ENCODE measurements around the gene HPSE. TPM values are rescaled to one million over a fixed set of nuclear protein-coding genes. Genes with fewer than 3 reads are reported as not detected.
A peak's percentile ranks its signal among the peaks of the same experiment; 100 is the strongest.

Gene HPSE
- total RNA-seq (1.7 and 3.7 TPM in 2 replicates), polyA plus RNA-seq (3.8 and 8.0 TPM in 2 replicates)

DNA sequence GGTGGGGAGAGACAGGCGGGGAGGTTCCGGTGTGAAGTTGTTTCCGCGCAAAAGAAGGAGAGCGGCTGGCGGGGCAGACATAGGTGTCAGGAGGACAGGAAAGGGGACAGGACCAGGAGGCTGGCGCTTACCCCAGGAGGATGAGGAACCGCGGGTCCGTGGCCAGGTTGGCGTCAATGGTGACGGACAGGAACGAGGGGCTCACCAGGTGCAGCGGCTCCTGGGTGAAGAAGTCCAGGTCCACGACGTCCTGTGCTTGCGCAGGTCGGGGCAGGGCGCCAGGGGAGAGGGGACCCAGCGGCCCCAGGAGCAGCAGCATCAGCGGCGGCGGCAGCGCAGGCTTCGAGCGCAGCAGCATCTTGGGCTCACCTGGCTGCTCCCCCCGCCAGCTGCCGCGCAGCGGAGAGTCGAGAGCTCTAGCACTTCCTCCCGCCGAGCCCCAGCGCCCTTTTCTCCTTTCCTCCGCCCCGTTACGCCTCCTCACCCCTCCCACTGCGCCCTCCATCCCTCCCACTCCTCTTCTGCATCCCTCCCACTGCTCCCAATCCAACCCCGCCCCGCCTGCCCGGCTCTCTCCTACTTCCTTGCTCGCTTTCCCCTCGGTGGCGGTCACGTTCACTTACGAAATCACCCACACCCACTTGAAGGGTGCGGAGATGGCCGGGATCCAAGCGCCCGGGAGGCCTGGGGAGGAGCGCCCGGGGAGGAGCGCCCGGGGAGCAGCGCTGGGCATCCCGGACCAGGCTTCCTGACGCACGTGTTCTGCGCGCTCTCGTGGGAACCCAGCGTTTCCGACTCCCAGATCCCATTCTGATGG lies at the start of gene HPSE:
Gene HPSE, minus strand, starts transcription at position 424 of the 817 bp plus-strand sequence. Its CDS starts 66 bp downstream, at position 358.
- Histone ChIP-seq H3K27ac (no peak within 1 kb of the TSS), H3K4me3 (peak within 1 kb of the TSS; percentile 33), H3K27me3 (peaks cover 19% of the 10 kb centered on the region), H4K20me1 (ENCODE audit: insufficient read depth, poor library complexity, severe bottlenecking) (no peaks in the 10 kb centered on the region), H3K79me2 (no peaks in the 10 kb centered on the region), H3K9me2 (replicated peaks; ENCODE audit: insufficient read depth) (no peaks in the 10 kb centered on the region), H3K4me2 (peak within 1 kb of the TSS; percentile 97), H3K4me1 (ENCODE audit: insufficient read depth) (peaks cover 4% of the 10 kb centered on the region), H3K9me3 (ENCODE audit: low read depth) (no peaks in the 10 kb centered on the region), H3K36me3 (replicated peaks; ENCODE audit: insufficient read depth, low read depth) (no peaks in the 10 kb centered on the region), H2AFZ (peak within 1 kb of the TSS; percentile 87)
- DNase-seq (ENCODE audit: low spot score), result peak; percentile 74
- TF ChIP-seq EZH2 (IDR thresholded peaks at IDR 0.05; ENCODE audit: borderline replicate concordance) (no peak), CTCF (IDR thresholded peaks at IDR 0.05; ENCODE audit: poor library complexity) (no peak), EZH2phosphoT487 (IDR thresholded peaks at IDR 0.05; ENCODE audit: low read depth, severe bottlenecking, unreplicated experiment) (no peak)
- 2% methylated on average over 40 of the region's 63 CpGs for WGBS (ENCODE audit: low lambda C conversion rate, missing lambda C conversion rate)

DNA sequence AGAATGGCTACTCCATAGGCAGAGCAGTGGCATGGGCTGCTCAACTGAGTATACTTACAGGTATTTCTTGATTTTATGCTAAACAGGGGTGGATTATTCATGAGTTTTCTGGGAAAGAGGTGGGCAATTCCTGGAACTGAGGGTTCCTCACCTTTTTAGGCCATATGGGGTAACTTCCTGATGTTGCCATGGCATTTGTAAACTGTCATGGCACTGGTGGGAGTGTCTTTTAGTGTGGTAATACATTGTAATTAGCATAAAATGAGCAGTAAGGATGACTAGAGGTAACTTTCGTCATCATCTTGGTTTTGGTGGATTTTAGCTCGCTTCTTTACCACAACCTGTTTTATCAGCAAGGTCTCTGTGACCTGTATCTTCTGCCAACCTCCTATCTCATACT lies 48.2 kb upstream of the HPSE start:
- no peaks in the 10 kb centered on the region for H3K9me3 ChIP-seq (ENCODE audit: low read depth)
- no peak overlapping the region for H3K4me3 ChIP-seq
- TF ChIP-seq EZH2phosphoT487 (IDR thresholded peaks at IDR 0.05; ENCODE audit: low read depth, severe bottlenecking, unreplicated experiment), result no peak
- no peak for TF ChIP-seq CTCF (IDR thresholded peaks at IDR 0.05; ENCODE audit: poor library complexity)
- no peak for TF ChIP-seq EZH2 (IDR thresholded peaks at IDR 0.05; ENCODE audit: borderline replicate concordance)
- no peak overlapping the region for H2AFZ ChIP-seq
- WGBS (ENCODE audit: low lambda C conversion rate, missing lambda C conversion rate), result 78% methylated on average over 2 of the region's 2 CpGs
- H4K20me1 ChIP-seq (ENCODE audit: insufficient read depth, poor library complexity, severe bottlenecking), result no peaks in the 10 kb centered on the region
- H3K4me1 ChIP-seq (ENCODE audit: insufficient read depth), result no peaks in the 10 kb centered on the region
- no peaks in the 10 kb centered on the region for H3K27me3 ChIP-seq
- no peak overlapping the region for H3K27ac ChIP-seq
- no peaks in the 10 kb centered on the region for H3K36me3 ChIP-seq (replicated peaks; ENCODE audit: insufficient read depth, low read depth)
- H3K4me2 ChIP-seq, result no peak overlapping the region
- no peak for DNase-seq (ENCODE audit: low spot score)
- H3K79me2 ChIP-seq, result no peaks in the 10 kb centered on the region
- no peaks in the 10 kb centered on the region for H3K9me2 ChIP-seq (replicated peaks; ENCODE audit: insufficient read depth)

DNA sequence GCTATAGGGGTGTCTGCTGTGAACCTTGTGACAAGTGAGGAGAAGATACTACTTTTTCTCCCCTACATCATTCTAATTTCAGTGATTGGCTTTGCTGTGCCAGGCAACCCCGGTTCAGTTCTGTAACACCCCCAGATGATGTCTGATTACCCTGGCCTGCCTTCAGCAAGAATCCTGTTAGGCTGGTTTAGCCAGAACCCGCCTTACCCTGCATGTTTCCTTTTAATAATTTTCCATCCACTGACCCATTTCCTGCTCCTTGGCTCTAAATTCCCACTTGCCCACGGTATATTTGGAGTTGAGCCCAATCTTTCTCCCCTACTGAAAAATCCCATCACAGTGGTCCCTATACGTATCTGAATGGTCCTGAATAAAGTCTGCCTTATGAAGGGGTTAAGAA lies 46.5 kb upstream of the HPSE start:
- Histone ChIP-seq H4K20me1 (ENCODE audit: insufficient read depth, poor library complexity, severe bottlenecking) (no peaks in the 10 kb centered on the region), H3K9me3 (ENCODE audit: low read depth) (no peaks in the 10 kb centered on the region), H3K27me3 (no peaks in the 10 kb centered on the region), H2AFZ (no peak overlapping the region), H3K79me2 (no peaks in the 10 kb centered on the region), H3K9me2 (replicated peaks; ENCODE audit: insufficient read depth) (no peaks in the 10 kb centered on the region), H3K27ac (no peak overlapping the region), H3K4me1 (ENCODE audit: insufficient read depth) (no peaks in the 10 kb centered on the region), H3K4me2 (no peak overlapping the region), H3K4me3 (no peak overlapping the region), H3K36me3 (replicated peaks; ENCODE audit: insufficient read depth, low read depth) (no peaks in the 10 kb centered on the region)
- WGBS (ENCODE audit: low lambda C conversion rate, missing lambda C conversion rate), result 82% methylated on average over 4 of the region's 4 CpGs
- TF ChIP-seq EZH2 (IDR thresholded peaks at IDR 0.05; ENCODE audit: borderline replicate concordance), result no peak
- no peak for DNase-seq (ENCODE audit: low spot score)

- TF ChIP-seq EZH2phosphoT487 (IDR thresholded peaks at IDR 0.05; ENCODE audit: low read depth, severe bottlenecking, unreplicated experiment) (no peak), EZH2 (IDR thresholded peaks at IDR 0.05; ENCODE audit: borderline replicate concordance) (no peak), CTCF (IDR thresholded peaks at IDR 0.05; ENCODE audit: poor library complexity) (no peak)
- WGBS (ENCODE audit: low lambda C conversion rate, missing lambda C conversion rate), result 92% methylated on average over 5 of the region's 5 CpGs
- Histone ChIP-seq H3K27ac (no peak overlapping the region), H3K36me3 (replicated peaks; ENCODE audit: insufficient read depth, low read depth) (no peaks in the 10 kb centered on the region), H3K4me1 (ENCODE audit: insufficient read depth) (no peaks in the 10 kb centered on the region), H3K79me2 (no peaks in the 10 kb centered on the region), H3K4me3 (no peak overlapping the region), H4K20me1 (ENCODE audit: insufficient read depth, poor library complexity, severe bottlenecking) (no peaks in the 10 kb centered on the region), H3K27me3 (no peaks in the 10 kb centered on the region), H3K4me2 (no peak overlapping the region), H2AFZ (no peak overlapping the region), H3K9me2 (replicated peaks; ENCODE audit: insufficient read depth) (no peaks in the 10 kb centered on the region), H3K9me3 (ENCODE audit: low read depth) (no peaks in the 10 kb centered on the region)
- no peak for DNase-seq (ENCODE audit: low spot score)
These were observed 43.8 kb upstream of the HPSE start for GRCh38 chr4:83378419-83378818.

Data from hepatocyte (in vitro differentiated cells).